Gastrocnemius medialis (tissue), 4 donors: ENCODE measurements around the gene RPS6KB1. TPM values are rescaled to one million over a fixed set of nuclear protein-coding genes. Genes with fewer than 3 reads are reported as not detected.
A peak's percentile ranks its signal among the peaks of the same experiment; 100 is the strongest.

Experiments used
- ATAC-seq, 2 donors: fragments of 150-250 bp; one replicate each; pipeline ENCODE4 v1.9.1; 2016
- DNase-seq, 2 donors: peaks; one replicate each; pipeline ENCODE4 v3.0.0-alpha.2; 2019
- H3K27ac ChIP-seq, 4 donors: fragments of 200-600 bp; sonication (generic); 1 replicate in 1 of 4; 2 replicates in 3 of 4; pipeline ENCODE4 v1.5.1; 2016 to 2018; ENCODE audit warnings: mild to moderate bottlenecking in 2 of 4, moderate library complexity in 1 of 4
- H3K27me3 ChIP-seq, 3 donors: fragments of 200-600 bp; sonication (generic) in 2 of 3; 1 replicate in 1 of 3; 2 replicates in 2 of 3; pipeline versions ENCODE4 v1.5.1 to v1.6.0; 2016 to 2019; ENCODE audit warnings: mild to moderate bottlenecking in 1 of 3, moderate library complexity in 1 of 3
- H3K36me3 ChIP-seq, 2 donors: fragments of 200-600 bp; sonication (generic) in 1 of 2; one replicate each; pipeline ENCODE4 v1.5.1; 2017 to 2018
- H3K4me1 ChIP-seq, 2 donors: fragments of 200-600 bp; sonication (generic) in 1 of 2; one replicate each; pipeline ENCODE4 v1.5.1; 2016 to 2017; ENCODE audit warnings: mild to moderate bottlenecking in 2 of 2
- H3K4me3 ChIP-seq, 4 donors: fragments of 200-600 bp; sonication (generic) in 3 of 4; 1 replicate in 1 of 4; 2 replicates in 3 of 4; pipeline ENCODE4 v1.5.1; 2016 to 2019; ENCODE audit warnings: mild to moderate bottlenecking in 2 of 4
- H3K9me3 ChIP-seq, 3 donors: fragments of 200-600 bp; sonication (generic) in 2 of 3; 1 replicate in 1 of 3; 2 replicates in 2 of 3; pipeline ENCODE4 v1.5.1; 2016 to 2019
- POLR2A ChIP-seq, 2 donors: fragments of 450-650 bp; IDR thresholded peaks; one replicate each; pipeline ENCODE4 v1.6.1; 2017; ENCODE audit warnings: antibody characterized with exemption in 2 of 2, mild to moderate bottlenecking in 2 of 2, moderate library complexity in 2 of 2
- in situ Hi-C, 4 donors: fragments of 200-750 bp; cut with MboI; loops; one replicate each; pipeline versions ENCODE4 v1.15.0 to v1.8.0; 2017; ENCODE audit warnings: low sequenced_read_pairs in 4 of 4
- intact Hi-C: fragments of 100-400 bp; cut with DNase I; formaldehyde crosslinking; loops from one replicate; pipeline ENCODE4 v1.15.1; 2023; ENCODE audit warnings: low total_unique reads
- total RNA-seq, 4 donors: library from RNA; depleted of rRNA; stranded (reverse); fragments of >200 nt; gene quantifications; one replicate each; pipeline versions ENCODE4 v1.1.0 to v1.2.3, GENCODE V29; 2016
- TF ChIP-seq, protein P1 (sequence below), 5 experiments: fragments of 450-650 bp in 3 of 5; fragments of 200-600 bp in 2 of 5; sonication (generic) in 2 of 5; IDR thresholded peaks in 4 of 5; conservative IDR thresholded peaks in 1 of 5; 1 replicate in 4 of 5; 2 replicates in 1 of 5; pipeline ENCODE4 v1.5.1; 2016 to 2019; ENCODE audit warnings: antibody characterized with exemption in 5 of 5, mild to moderate bottlenecking in 3 of 5, moderate library complexity in 3 of 5

RPS6KB1 gene
- total RNA-seq, 4 donors from 2014 or later, result 38.4 to 58.4 (median 41.6) TPM

DNA sequence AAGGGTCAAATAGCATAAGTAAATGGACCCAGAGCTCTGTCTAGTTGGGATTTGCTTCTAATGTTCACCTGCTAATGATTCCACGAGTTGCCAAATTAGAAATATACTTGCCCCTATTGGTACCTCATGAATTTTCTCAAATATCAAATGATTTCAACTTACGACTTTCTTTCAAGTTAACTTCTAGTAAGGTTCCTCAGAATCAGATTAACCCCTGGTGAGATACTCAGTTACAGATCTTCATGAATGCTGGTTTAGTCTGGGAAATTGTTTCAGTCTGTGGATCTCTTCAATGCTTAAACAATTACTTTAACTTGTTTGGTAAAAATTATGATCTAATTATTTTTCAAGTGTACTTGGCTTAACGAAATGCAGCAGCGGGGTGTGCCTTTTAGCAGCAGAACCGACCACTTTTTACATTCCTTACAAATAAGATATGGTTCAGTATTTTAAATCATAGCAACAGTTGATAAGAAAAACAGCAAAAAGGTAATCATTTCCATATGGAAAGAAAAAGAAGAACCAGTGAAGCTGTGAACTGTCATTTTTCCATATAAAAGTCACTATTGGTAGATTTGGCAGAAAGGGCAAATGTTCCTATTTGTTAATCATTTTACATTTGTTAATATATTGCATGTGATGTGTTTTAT, 34.6 kb upstream of the RPS6KB1 start:
- Histone ChIP-seq H3K4me1 (no peaks in the 10 kb centered on the region), H3K36me3 (peaks cover 0 to 21% of the 10 kb centered on the region in 2 donors), H3K9me3 (no peaks in the 10 kb centered on the region), H3K27me3 (no peaks in the 10 kb centered on the region), H3K4me3 (no peak overlapping the region), H3K27ac (no peak overlapping the region)
- no peak for ATAC-seq
- TF ChIP-seq, protein P1, sequence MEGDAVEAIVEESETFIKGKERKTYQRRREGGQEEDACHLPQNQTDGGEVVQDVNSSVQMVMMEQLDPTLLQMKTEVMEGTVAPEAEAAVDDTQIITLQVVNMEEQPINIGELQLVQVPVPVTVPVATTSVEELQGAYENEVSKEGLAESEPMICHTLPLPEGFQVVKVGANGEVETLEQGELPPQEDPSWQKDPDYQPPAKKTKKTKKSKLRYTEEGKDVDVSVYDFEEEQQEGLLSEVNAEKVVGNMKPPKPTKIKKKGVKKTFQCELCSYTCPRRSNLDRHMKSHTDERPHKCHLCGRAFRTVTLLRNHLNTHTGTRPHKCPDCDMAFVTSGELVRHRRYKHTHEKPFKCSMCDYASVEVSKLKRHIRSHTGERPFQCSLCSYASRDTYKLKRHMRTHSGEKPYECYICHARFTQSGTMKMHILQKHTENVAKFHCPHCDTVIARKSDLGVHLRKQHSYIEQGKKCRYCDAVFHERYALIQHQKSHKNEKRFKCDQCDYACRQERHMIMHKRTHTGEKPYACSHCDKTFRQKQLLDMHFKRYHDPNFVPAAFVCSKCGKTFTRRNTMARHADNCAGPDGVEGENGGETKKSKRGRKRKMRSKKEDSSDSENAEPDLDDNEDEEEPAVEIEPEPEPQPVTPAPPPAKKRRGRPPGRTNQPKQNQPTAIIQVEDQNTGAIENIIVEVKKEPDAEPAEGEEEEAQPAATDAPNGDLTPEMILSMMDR (IDR thresholded peaks at IDR 0.05 in 4 of 5, conservative IDR thresholded peaks at IDR 0.05 in 1 of 5), result no peak
- TF ChIP-seq POLR2A (IDR thresholded peaks at IDR 0.05), result no peak
- in situ Hi-C loops, result no loop called here
- intact Hi-C loops, result loop anchor here (2.0 kb wide), 1 partner anchor 105 kb away; no protein-coding TSS in a partner anchor
- DNase-seq, result no peak

DNA sequence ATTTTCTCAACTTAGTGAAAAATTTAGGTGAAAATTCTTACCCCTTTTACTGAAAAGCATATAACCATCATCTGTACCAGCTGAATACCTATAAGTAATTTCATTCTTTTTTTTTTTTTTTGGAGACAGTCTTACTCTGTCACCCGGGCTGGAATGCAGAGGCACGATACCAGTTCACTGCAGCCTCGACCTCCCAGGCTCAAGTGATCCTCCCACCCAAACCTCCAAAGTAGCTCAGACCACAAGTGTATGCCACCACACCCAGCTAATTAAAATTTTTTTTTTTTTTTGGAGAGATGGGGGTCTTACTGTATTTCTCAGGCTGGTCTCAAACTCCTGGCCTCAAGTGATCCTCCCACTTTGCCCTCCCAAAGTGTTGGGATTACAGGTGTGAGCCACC, 34.0 kb upstream of the RPS6KB1 start:
- no peak for DNase-seq
- Histone ChIP-seq H3K27ac (no peak overlapping the region), H3K27me3 (no peaks in the 10 kb centered on the region), H3K4me3 (no peak overlapping the region), H3K4me1 (no peaks in the 10 kb centered on the region), H3K9me3 (no peaks in the 10 kb centered on the region), H3K36me3 (peaks cover 0 to 27% of the 10 kb centered on the region in 2 donors)
- no peak for TF ChIP-seq POLR2A (IDR thresholded peaks at IDR 0.05)
- TF ChIP-seq, protein P1 (IDR thresholded peaks at IDR 0.05 in 4 of 5, conservative IDR thresholded peaks at IDR 0.05 in 1 of 5), result no peak
- ATAC-seq, result no peak
- in situ Hi-C loops, result no loop called here
- intact Hi-C loops, result loop anchor here (2.0 kb wide), 1 partner anchor 106 kb away; no protein-coding TSS in a partner anchor

DNA sequence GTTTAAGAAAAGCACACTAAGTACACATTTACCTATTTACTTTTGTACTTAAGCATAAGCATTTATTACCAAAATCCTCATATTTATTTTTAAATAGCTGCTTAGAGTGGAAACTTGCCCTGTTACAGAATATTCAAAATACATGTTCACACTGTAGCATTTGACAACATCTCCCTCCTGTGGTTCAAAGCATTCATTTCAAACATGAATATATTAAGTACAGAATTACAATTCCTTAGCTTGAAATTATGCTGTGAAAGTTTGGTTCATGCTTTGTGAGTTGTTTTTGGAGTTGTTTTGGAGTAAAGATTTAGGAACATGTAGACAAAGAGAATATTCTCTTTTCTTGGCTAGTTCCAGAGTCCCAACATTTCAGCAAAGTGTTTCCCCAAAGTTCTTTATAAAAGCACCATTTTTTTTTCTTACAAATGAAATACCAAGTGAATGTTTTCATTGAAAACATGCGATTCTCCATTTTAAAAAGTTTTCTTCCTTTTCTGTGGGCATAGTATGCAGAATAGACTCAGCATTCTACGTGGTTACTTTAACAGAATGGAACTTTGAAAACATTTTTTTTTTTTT, 33.4 kb upstream of the RPS6KB1 start:
- Histone ChIP-seq H3K4me3 (no peak overlapping the region), H3K27ac (no peak overlapping the region), H3K9me3 (no peaks in the 10 kb centered on the region), H3K36me3 (peaks cover 0 to 27% of the 10 kb centered on the region in 2 donors), H3K27me3 (no peaks in the 10 kb centered on the region), H3K4me1 (no peaks in the 10 kb centered on the region)
- intact Hi-C loops, result loop anchor here (2.0 kb wide), 1 partner anchor 107 kb away; no protein-coding TSS in a partner anchor
- in situ Hi-C loops, result no loop called here
- TF ChIP-seq POLR2A (IDR thresholded peaks at IDR 0.05), result no peak
- TF ChIP-seq, protein P1 (IDR thresholded peaks at IDR 0.05 in 4 of 5, conservative IDR thresholded peaks at IDR 0.05 in 1 of 5), result peak; percentile 40 to 70 (median 54)
- peak; percentile 48 to 75 for ATAC-seq
- no peak for DNase-seq

DNA sequence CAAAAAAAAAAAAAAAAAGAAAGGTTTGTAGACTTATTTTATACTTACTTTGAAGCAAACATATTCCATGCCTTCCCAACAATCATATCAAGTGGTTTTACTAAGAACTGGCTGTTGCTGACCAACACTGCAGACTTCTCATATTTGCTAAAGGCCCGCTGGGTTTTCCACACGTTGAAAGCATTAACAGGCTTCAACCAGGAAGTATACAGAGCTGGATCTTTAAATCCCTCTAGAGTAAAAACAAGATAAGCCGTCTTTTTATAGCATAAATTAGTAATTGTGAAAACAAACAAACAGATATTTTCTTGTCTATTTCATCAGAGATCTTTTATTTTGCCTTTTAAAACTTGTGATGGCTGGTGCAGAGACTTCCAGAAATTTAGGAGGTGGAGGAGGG, 29.3 kb upstream of the RPS6KB1 start:
- H3K27ac ChIP-seq, result no peak overlapping the region
- H3K27me3 ChIP-seq, result no peaks in the 10 kb centered on the region
- H3K4me1 ChIP-seq, result no peaks in the 10 kb centered on the region
- no peak for ATAC-seq
- H3K4me3 ChIP-seq, result no peak overlapping the region
- H3K36me3 ChIP-seq, result peaks cover 0 to 27% of the 10 kb centered on the region in 2 donors
- in situ Hi-C loops, result no loop called here
- TF ChIP-seq, protein P1 (IDR thresholded peaks at IDR 0.05 in 4 of 5, conservative IDR thresholded peaks at IDR 0.05 in 1 of 5), result no peak
- TF ChIP-seq POLR2A (IDR thresholded peaks at IDR 0.05), result no peak
- intact Hi-C loops, result no loop called here
- no peak for DNase-seq
- no peaks in the 10 kb centered on the region for H3K9me3 ChIP-seq
